T-helper 17 cell (primary cell): ENCODE measurements around the gene TXNDC5. TPM values are rescaled to one million over a fixed set of nuclear protein-coding genes. Genes with fewer than 3 reads are reported as not detected.

Experiments used
- ATAC-seq: fragments of 150-1000 bp; cut with Tn5 transposase; 2 replicates; pipeline ENCODE4 v1.10.0; 2021; ENCODE audit warnings: mild to moderate bottlenecking, moderate library complexity
- DNase-seq, 3 donors: peaks; one replicate each; pipeline versions ENCODE4 v3.0.0 to v3.0.0-alpha.2; 2020 to 2021
- H3K9me3 ChIP-seq: one replicate; pipeline ENCODE4 v1.7.0; 2013; ENCODE audit warnings: low read length, mild to moderate bottlenecking; ENCODE audit not compliant: control insufficient read depth, poor library complexity, severe bottlenecking
- H3K27ac Mint-ChIP-seq: one replicate; pipeline ENCODE4 v1.8.0; 2022; ENCODE audit warnings: mild to moderate bottlenecking, moderate library complexity, mixed read lengths
- H3K27me3 Mint-ChIP-seq: one replicate; pipeline ENCODE4 v1.8.0; 2022; ENCODE audit warnings: mixed read lengths
- H3K36me3 Mint-ChIP-seq: one replicate; pipeline ENCODE4 v1.8.0; 2022; ENCODE audit warnings: low read depth, mixed read lengths
- H3K4me1 Mint-ChIP-seq: one replicate; pipeline ENCODE4 v1.8.0; 2022; ENCODE audit warnings: mild to moderate bottlenecking, mixed read lengths
- H3K4me3 Mint-ChIP-seq: one replicate; pipeline ENCODE4 v1.8.0; 2022; ENCODE audit warnings: mild to moderate bottlenecking, moderate library complexity, mixed read lengths
- total RNA-seq, 4 donors: library from RNA in 2 of 4; stranded (reverse) in 2 of 4; gene quantifications; one replicate each; pipeline ENCODE4 v1.2.3 and lab custom pipeline; 2022 to 2026

The TXNDC5 gene
- total RNA-seq, 2 donors from 2014 or later, result 18.6 to 19.8 TPM

DNA sequence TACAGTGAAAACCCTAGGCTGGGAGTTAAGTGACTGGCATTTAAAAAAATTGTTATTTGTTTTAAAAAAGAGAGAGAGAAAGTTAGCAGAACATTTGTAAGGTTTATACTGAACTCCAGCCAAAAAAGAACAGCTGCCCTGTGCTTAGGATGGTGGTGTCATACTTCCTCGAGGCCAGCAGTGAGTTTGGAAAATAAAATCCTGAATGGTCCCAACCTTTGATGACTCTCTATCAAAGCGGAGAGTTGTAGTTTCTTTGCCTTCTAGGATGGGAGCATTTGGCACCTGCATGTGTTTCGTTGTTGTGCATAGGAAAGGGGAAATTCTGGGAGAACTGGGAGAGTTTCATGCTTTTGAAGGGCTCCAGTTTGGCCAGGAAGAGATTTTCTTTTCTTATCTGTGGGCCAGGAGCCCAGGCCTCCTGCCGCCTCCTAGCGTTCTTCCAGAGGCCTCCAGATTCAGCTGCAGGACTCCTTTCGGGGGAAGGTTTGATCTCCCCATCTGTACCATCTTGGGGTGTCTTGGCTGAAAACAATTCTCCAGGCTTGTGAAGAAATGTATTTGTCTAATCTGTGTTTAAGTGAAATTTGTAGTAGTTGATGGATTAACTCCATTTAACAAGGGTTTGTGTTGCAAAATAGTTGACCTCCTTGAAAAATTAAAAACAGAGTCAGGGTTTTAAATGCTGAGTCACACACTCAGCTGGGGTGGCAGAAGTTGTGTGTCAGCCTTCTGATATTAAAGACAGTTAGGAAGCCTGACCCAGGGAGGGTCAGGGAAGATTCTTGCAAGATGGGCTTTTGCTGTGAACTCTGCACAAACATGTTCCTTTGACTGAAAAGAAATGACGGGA, 63.4 kb downstream of the TXNDC5 start:
- Mint-ChIP-seq H3K4me3 (no peak overlapping the region), H3K4me1 (no peaks in the 10 kb centered on the region), H3K27me3 (peaks cover 14% of the 10 kb centered on the region), H3K27ac (no peak overlapping the region), H3K36me3 (no peaks in the 10 kb centered on the region)
- DNase-seq, result no peak
- no peaks in the 10 kb centered on the region for H3K9me3 ChIP-seq
- no peak for ATAC-seq

- H3K27me3 Mint-ChIP-seq, result peaks cover 17% of the 10 kb centered on the region
Measured at GRCh38 chr6:7841781-7842468, 68.7 kb downstream of the TXNDC5 start.

GRCh38 chr6:7836371-7837026, 74.1 kb downstream of the TXNDC5 start:
- no peaks in the 10 kb centered on the region for H3K9me3 ChIP-seq
- Mint-ChIP-seq H3K36me3 (peaks cover 2% of the 10 kb centered on the region), H3K27me3 (peaks cover 25% of the 10 kb centered on the region), H3K27ac (no peak overlapping the region), H3K4me1 (no peaks in the 10 kb centered on the region), H3K4me3 (no peak overlapping the region)
- DNase-seq (no peak), ATAC-seq (no peak)

More at GRCh38 chr6:7841781-7842468, 68.7 kb downstream of the TXNDC5 start:
- no peaks in the 10 kb centered on the region for H3K4me1 Mint-ChIP-seq
- no peak for DNase-seq
- no peak for ATAC-seq
- no peaks in the 10 kb centered on the region for H3K36me3 Mint-ChIP-seq
- no peak overlapping the region for H3K4me3 Mint-ChIP-seq
- no peaks in the 10 kb centered on the region for H3K9me3 ChIP-seq
- H3K27ac Mint-ChIP-seq, result no peak overlapping the region

- H3K27me3 Mint-ChIP-seq, result peaks cover 27% of the 10 kb centered on the region
- H3K36me3 Mint-ChIP-seq, result peaks cover 2% of the 10 kb centered on the region
- no peak for ATAC-seq
- DNase-seq, result no peak
- H3K9me3 ChIP-seq, result no peaks in the 10 kb centered on the region
- H3K4me3 Mint-ChIP-seq, result no peak overlapping the region
- no peaks in the 10 kb centered on the region for H3K4me1 Mint-ChIP-seq
- H3K27ac Mint-ChIP-seq, result no peak overlapping the region
Measured at GRCh38 chr6:7833751-7834070, 76.9 kb downstream of the TXNDC5 start.

GRCh38 chr6:7832904-7833750, 77.5 kb downstream of the TXNDC5 start:
- Mint-ChIP-seq H3K4me3 (no peak overlapping the region), H3K36me3 (peaks cover 2% of the 10 kb centered on the region), H3K4me1 (no peaks in the 10 kb centered on the region), H3K27me3 (peaks cover 28% of the 10 kb centered on the region), H3K27ac (no peak overlapping the region)
- ATAC-seq (no peak), DNase-seq (no peak)
- no peaks in the 10 kb centered on the region for H3K9me3 ChIP-seq

Other genes starting within 250 kb of the TXNDC5 start
- 10 to 100 TPM in 1 of 2 donors, under 1 TPM in 1; 0.45 to 16.8 TPM for gene BMP6, start 184.7 kb downstream of the TXNDC5 start, total RNA-seq
- 10 to 100 TPM; 10.8 to 11.7 TPM for gene BLOC1S5, start 153.6 kb upstream of the TXNDC5 start, total RNA-seq
- 10 to 100 TPM; 11.7 to 15.5 TPM for gene EEF1E1, start 191.8 kb upstream of the TXNDC5 start, total RNA-seq